ENCODE results near the gene MICALL1.

Gene MICALL1

DNA sequence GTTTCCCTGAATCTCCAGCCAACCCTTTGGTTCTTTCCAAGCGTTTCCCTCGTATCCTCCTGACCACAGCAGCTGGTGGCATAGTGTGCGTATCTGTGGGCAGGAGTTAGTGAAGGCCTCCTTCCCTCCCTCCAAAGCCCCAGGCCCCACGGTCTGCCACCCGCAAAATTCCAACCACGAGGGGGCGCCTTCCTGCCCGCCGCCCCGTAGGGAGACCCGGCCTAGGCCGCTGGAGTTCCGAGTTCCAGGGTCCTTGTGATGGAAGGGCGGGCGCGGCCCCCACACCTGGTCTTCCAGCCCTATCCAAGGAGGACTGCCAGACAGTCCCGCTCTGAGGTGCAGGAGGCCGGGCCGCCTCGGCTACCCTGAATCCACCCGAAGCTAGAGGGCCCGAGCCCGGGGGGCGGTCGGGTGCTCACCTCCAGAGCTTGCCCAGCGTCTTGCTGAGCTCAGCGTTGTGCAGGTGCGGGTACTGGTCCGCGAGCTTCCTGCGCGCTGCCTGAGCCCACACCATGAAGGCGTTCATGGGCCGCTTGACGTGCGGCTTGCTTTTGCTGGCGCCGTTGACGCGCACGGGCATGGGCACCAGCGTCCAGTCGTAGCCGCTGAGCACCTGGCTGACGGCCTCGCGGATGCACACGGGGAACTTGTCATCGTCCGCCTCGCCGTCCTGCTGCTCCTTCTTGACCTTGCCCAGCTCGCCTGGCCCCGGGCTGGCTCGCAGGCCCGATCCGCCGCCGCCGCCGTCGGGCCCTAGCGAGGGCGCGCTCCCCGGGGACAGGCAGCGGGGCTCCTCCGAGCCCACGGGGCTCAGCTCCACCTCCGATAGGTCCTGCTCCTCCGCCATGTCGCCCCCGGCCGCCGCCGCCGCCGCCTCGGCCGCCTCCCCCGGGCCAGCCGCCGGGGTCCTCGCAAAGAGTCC, 77.1 kb downstream of the MICALL1 start:
- H3K9me3 ChIP-seq (ENCODE audit: control insufficient read depth, low read length) = no peaks in the 10 kb centered on the region
- no peak overlapping the region for H3K27ac ChIP-seq (ENCODE audit: insufficient read depth, low read length, poor library complexity, severe bottlenecking)
- no peaks in the 10 kb centered on the region for H3K27me3 ChIP-seq (replicated peaks; ENCODE audit: control insufficient read depth, insufficient read depth, low read length, poor library complexity, severe bottlenecking)
- H3K4me1 ChIP-seq (ENCODE audit: control insufficient read depth, insufficient read depth, low read length, poor library complexity, severe bottlenecking) = no peaks in the 10 kb centered on the region
- H3K36me3 ChIP-seq (ENCODE audit: control insufficient read depth, insufficient read depth, low read length) = peaks cover 3% of the 10 kb centered on the region
- H3K4me3 ChIP-seq (ENCODE audit: insufficient read depth, low read depth, low read length, poor library complexity, severe bottlenecking) = no peak overlapping the region
- DNase-seq = no peak

DNA sequence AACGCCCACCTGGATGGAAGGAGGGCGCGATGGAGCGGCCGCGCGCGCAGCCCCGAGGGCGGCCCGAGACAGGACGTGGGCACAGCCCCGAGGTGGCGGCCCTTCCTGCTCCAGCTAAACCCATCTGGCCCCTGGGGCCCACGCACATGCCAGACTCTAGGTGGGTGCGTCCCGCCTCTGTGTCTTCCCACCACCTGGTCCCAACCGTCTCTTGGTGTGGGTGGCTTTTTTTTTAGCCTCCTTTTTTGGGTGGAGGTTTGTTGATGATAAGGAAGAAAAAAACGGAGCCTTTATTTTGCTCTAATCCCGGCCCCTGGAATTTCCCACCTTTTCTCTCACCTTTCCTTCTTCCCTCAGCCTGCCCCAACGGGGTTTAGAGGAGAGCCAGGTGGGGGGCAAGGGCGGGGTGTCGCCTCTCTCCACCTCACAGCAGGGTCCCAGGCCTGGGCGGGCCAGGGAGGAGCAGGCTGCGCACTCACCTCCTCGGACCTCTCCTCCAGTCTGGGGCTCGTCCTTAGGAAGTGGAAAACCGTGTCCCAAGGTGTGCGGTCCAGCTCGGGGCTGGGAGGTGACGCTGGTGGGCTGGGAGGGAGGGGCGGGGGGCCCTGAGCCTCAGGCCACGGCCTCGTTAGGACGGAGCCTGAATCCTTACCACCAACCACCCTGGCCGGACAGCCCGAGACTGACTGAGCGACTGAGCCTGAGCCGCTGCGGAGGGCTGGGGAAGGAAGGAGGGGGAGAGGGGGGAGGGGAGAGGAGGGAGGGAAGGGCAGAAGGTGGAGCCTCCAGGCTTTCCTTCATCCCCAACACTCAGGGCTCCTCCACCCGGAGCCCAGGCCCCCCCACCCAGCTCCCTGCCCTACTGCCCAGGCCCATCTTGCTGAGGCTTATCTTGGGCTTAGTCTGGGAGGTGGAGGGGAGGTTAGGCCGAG, 78.0 kb downstream of the MICALL1 start, which contains the start of gene SOX10:
Gene SOX10 (minus strand): TSS at position 696 of the 932 bp plus-strand sequence. CDS start 771 bp downstream, outside the sequence.
- Histone ChIP-seq H3K9me3 (ENCODE audit: control insufficient read depth, low read length) (no peaks in the 10 kb centered on the region), H3K4me3 (ENCODE audit: insufficient read depth, low read depth, low read length, poor library complexity, severe bottlenecking) (no peak within 1 kb of the TSS), H3K4me1 (ENCODE audit: control insufficient read depth, insufficient read depth, low read length, poor library complexity, severe bottlenecking) (no peaks in the 10 kb centered on the region), H3K27me3 (replicated peaks; ENCODE audit: control insufficient read depth, insufficient read depth, low read length, poor library complexity, severe bottlenecking) (no peaks in the 10 kb centered on the region), H3K36me3 (ENCODE audit: control insufficient read depth, insufficient read depth, low read length) (peaks cover 3% of the 10 kb centered on the region), H3K27ac (ENCODE audit: insufficient read depth, low read length, poor library complexity, severe bottlenecking) (no peak within 1 kb of the TSS)
- no peak for DNase-seq

GRCh38 chr22:37985050-37985585, 79.0 kb downstream of the MICALL1 start:
- Histone ChIP-seq H3K4me3 (ENCODE audit: insufficient read depth, low read depth, low read length, poor library complexity, severe bottlenecking) (no peak overlapping the region), H3K27ac (ENCODE audit: insufficient read depth, low read length, poor library complexity, severe bottlenecking) (no peak overlapping the region), H3K4me1 (ENCODE audit: control insufficient read depth, insufficient read depth, low read length, poor library complexity, severe bottlenecking) (no peaks in the 10 kb centered on the region), H3K27me3 (replicated peaks; ENCODE audit: control insufficient read depth, insufficient read depth, low read length, poor library complexity, severe bottlenecking) (no peaks in the 10 kb centered on the region), H3K36me3 (ENCODE audit: control insufficient read depth, insufficient read depth, low read length) (peaks cover 3% of the 10 kb centered on the region), H3K9me3 (ENCODE audit: control insufficient read depth, low read length) (no peaks in the 10 kb centered on the region)
- DNase-seq = no peak

DNA sequence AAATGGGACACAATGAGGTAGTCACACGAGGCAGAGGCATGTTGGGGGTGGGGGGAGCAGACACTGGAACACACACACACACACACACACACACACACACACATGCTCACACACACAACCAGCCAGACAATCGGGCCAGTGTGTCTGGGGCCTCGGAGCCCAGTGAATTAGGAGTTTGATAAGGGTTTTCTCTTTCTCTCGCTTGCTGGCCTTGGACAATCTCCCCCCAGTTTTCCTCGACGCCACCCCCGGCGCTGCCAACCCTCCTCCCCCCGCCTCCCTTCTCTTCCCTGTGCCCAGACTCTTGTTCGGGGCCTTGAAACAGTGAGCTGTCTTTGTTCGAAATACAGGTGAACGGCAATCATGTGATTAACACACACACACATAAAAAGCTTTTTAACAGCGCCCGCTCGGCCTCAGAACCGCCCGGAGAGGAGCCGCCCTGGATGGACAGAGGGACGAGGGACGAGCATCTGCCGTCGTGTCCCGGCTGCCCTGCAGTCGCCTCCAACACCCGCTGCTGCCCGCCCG, 79.7 kb downstream of the MICALL1 start:
- Histone ChIP-seq H3K9me3 (ENCODE audit: control insufficient read depth, low read length) (no peaks in the 10 kb centered on the region), H3K4me1 (ENCODE audit: control insufficient read depth, insufficient read depth, low read length, poor library complexity, severe bottlenecking) (no peaks in the 10 kb centered on the region), H3K27ac (ENCODE audit: insufficient read depth, low read length, poor library complexity, severe bottlenecking) (no peak overlapping the region), H3K4me3 (ENCODE audit: insufficient read depth, low read depth, low read length, poor library complexity, severe bottlenecking) (no peak overlapping the region), H3K36me3 (ENCODE audit: control insufficient read depth, insufficient read depth, low read length) (peaks cover 3% of the 10 kb centered on the region), H3K27me3 (replicated peaks; ENCODE audit: control insufficient read depth, insufficient read depth, low read length, poor library complexity, severe bottlenecking) (no peaks in the 10 kb centered on the region)
- no peak for DNase-seq

GRCh38 chr22:37986371-37986770, 80.3 kb downstream of the MICALL1 start:
- no peaks in the 10 kb centered on the region for H3K27me3 ChIP-seq (replicated peaks; ENCODE audit: control insufficient read depth, insufficient read depth, low read length, poor library complexity, severe bottlenecking)
- no peak for DNase-seq
- H3K4me1 ChIP-seq (ENCODE audit: control insufficient read depth, insufficient read depth, low read length, poor library complexity, severe bottlenecking) = no peaks in the 10 kb centered on the region
- H3K9me3 ChIP-seq (ENCODE audit: control insufficient read depth, low read length) = no peaks in the 10 kb centered on the region
- no peak overlapping the region for H3K4me3 ChIP-seq (ENCODE audit: insufficient read depth, low read depth, low read length, poor library complexity, severe bottlenecking)
- H3K27ac ChIP-seq (ENCODE audit: insufficient read depth, low read length, poor library complexity, severe bottlenecking) = no peak overlapping the region
- peaks cover 3% of the 10 kb centered on the region for H3K36me3 ChIP-seq (ENCODE audit: control insufficient read depth, insufficient read depth, low read length)

GRCh38 chr22:37989146-37990045, 83.3 kb downstream of the MICALL1 start:
- Histone ChIP-seq H3K4me1 (ENCODE audit: control insufficient read depth, insufficient read depth, low read length, poor library complexity, severe bottlenecking) (no peaks in the 10 kb centered on the region), H3K4me3 (ENCODE audit: insufficient read depth, low read depth, low read length, poor library complexity, severe bottlenecking) (no peak overlapping the region), H3K9me3 (ENCODE audit: control insufficient read depth, low read length) (no peaks in the 10 kb centered on the region)

GRCh38 chr22:37990301-37990700, 84.2 kb downstream of the MICALL1 start:
- no peak overlapping the region for H3K27ac ChIP-seq (ENCODE audit: insufficient read depth, low read length, poor library complexity, severe bottlenecking)
- no peaks in the 10 kb centered on the region for H3K4me1 ChIP-seq (ENCODE audit: control insufficient read depth, insufficient read depth, low read length, poor library complexity, severe bottlenecking)
- H3K9me3 ChIP-seq (ENCODE audit: control insufficient read depth, low read length) = no peaks in the 10 kb centered on the region
- no peak overlapping the region for H3K4me3 ChIP-seq (ENCODE audit: insufficient read depth, low read depth, low read length, poor library complexity, severe bottlenecking)
- H3K27me3 ChIP-seq (replicated peaks; ENCODE audit: control insufficient read depth, insufficient read depth, low read length, poor library complexity, severe bottlenecking) = no peaks in the 10 kb centered on the region
- DNase-seq = no peak
- peaks cover 3% of the 10 kb centered on the region for H3K36me3 ChIP-seq (ENCODE audit: control insufficient read depth, insufficient read depth, low read length)

More at GRCh38 chr22:37989146-37990045, 83.3 kb downstream of the MICALL1 start:
- Histone ChIP-seq H3K36me3 (ENCODE audit: control insufficient read depth, insufficient read depth, low read length) (peaks cover 3% of the 10 kb centered on the region), H3K27ac (ENCODE audit: insufficient read depth, low read length, poor library complexity, severe bottlenecking) (no peak overlapping the region), H3K27me3 (replicated peaks; ENCODE audit: control insufficient read depth, insufficient read depth, low read length, poor library complexity, severe bottlenecking) (no peaks in the 10 kb centered on the region)
- no peak for DNase-seq

GRCh38 chr22:37990862-37991261, 84.8 kb downstream of the MICALL1 start:
- peaks cover 3% of the 10 kb centered on the region for H3K36me3 ChIP-seq (ENCODE audit: control insufficient read depth, insufficient read depth, low read length)
- no peaks in the 10 kb centered on the region for H3K27me3 ChIP-seq (replicated peaks; ENCODE audit: control insufficient read depth, insufficient read depth, low read length, poor library complexity, severe bottlenecking)
- no peak overlapping the region for H3K4me3 ChIP-seq (ENCODE audit: insufficient read depth, low read depth, low read length, poor library complexity, severe bottlenecking)
- DNase-seq = no peak
- H3K27ac ChIP-seq (ENCODE audit: insufficient read depth, low read length, poor library complexity, severe bottlenecking) = no peak overlapping the region
- H3K4me1 ChIP-seq (ENCODE audit: control insufficient read depth, insufficient read depth, low read length, poor library complexity, severe bottlenecking) = no peaks in the 10 kb centered on the region
- H3K9me3 ChIP-seq (ENCODE audit: control insufficient read depth, low read length) = no peaks in the 10 kb centered on the region

All from effector memory CD4-positive, alpha-beta T cell (primary cell).